ENCODE data around the gene HDAC9. TPM values are rescaled to one million over a fixed set of nuclear protein-coding genes. Genes with fewer than 3 reads are reported as not detected.

HDAC9 gene
- total RNA-seq, 1 experiment from 2014 or later: 7.7 TPM

DNA sequence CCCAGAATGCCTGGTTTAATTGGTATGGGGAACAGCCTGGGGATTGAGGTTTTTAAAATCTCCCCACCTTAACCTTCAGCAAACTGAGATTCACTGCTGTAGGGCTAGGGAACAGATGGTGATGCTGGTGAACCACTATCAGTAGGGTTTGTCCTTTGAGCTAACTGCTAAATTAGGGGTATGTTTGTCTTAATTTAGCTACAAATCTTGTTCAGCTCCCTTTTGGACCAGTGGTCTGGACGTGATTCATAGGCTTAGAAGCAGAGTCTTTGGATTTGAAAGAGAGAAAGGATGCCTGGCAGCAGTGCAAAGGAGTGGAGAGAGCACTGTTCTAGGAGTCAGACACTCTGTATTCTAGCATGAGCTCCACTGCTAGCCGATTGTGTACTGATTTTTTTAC is 2.8 kb downstream of the HDAC9 start:
- H3K27ac ChIP-seq (ENCODE audit: insufficient read length, low read depth, low read length): no peak overlapping the region
- no peak overlapping the region for H2BK15ac ChIP-seq (ENCODE audit: low read depth, low read length)
- TF ChIP-seq, protein P1, sequence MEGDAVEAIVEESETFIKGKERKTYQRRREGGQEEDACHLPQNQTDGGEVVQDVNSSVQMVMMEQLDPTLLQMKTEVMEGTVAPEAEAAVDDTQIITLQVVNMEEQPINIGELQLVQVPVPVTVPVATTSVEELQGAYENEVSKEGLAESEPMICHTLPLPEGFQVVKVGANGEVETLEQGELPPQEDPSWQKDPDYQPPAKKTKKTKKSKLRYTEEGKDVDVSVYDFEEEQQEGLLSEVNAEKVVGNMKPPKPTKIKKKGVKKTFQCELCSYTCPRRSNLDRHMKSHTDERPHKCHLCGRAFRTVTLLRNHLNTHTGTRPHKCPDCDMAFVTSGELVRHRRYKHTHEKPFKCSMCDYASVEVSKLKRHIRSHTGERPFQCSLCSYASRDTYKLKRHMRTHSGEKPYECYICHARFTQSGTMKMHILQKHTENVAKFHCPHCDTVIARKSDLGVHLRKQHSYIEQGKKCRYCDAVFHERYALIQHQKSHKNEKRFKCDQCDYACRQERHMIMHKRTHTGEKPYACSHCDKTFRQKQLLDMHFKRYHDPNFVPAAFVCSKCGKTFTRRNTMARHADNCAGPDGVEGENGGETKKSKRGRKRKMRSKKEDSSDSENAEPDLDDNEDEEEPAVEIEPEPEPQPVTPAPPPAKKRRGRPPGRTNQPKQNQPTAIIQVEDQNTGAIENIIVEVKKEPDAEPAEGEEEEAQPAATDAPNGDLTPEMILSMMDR (conservative IDR thresholded peaks at IDR 0.05): no peak
- H2BK20ac ChIP-seq (ENCODE audit: low read depth, low read length, poor library complexity, severe bottlenecking): no peak overlapping the region
- no peaks in the 10 kb centered on the region; a peak in 1 of 7 replicates for H3K36me3 Mint-ChIP-seq (ENCODE audit: insufficient read depth in 1 of 3, low read depth in 3 of 3)
- no peaks in the 10 kb centered on the region for H3K27me3 Mint-ChIP-seq (ENCODE audit: low read depth)
- no peak for DNase-seq
- H3K79me2 ChIP-seq (ENCODE audit: insufficient read depth, low read length): no peaks in the 10 kb centered on the region
- H3T11ph ChIP-seq (ENCODE audit: low read length): no peak overlapping the region
- H3K23me2 ChIP-seq (ENCODE audit: insufficient read length, low read depth, low read length, poor library complexity, severe bottlenecking): peaks cover 8% of the 10 kb centered on the region
- no peak overlapping the region for H4K8ac ChIP-seq (replicated peaks; ENCODE audit: insufficient read length, low read depth, low read length)
- H2AFZ ChIP-seq (ENCODE audit: low read length): no peak overlapping the region
- no peak overlapping the region for H3K9ac ChIP-seq (ENCODE audit: extremely low read depth, insufficient read length, low read length)
- no peak overlapping the region for H2AK5ac ChIP-seq (ENCODE audit: insufficient read length, low read length)
- H3K4ac ChIP-seq (ENCODE audit: low read depth, low read length): no peak overlapping the region
- H3K18ac ChIP-seq (ENCODE audit: insufficient read length, low read depth, low read length): no peak overlapping the region
- no peak overlapping the region for H2BK120ac ChIP-seq (ENCODE audit: low read depth, low read length, poor library complexity, severe bottlenecking)
- H3K27ac Mint-ChIP-seq: no peak overlapping the region; a peak in 1 of 7 replicates
- WGBS (ENCODE audit: extremely low coverage, insufficient read length, low lambda C conversion rate): no CpG with 5 or more reads among the region's 2 CpGs
- no peak overlapping the region for H3K14ac ChIP-seq (ENCODE audit: insufficient read depth, low read length)
- no peaks in the 10 kb centered on the region for H4K20me1 ChIP-seq (ENCODE audit: control insufficient read depth, insufficient read depth, insufficient read length)
- no peaks in the 10 kb centered on the region for H3K27me3 ChIP-seq (ENCODE audit: insufficient read depth, low read length)
- H3K23ac ChIP-seq (ENCODE audit: insufficient read length, low read depth, low read length): no peak overlapping the region
- H2BK5ac ChIP-seq (ENCODE audit: insufficient read length, low read length): no peak overlapping the region
- H3K9me3 Mint-ChIP-seq: no peaks in the 10 kb centered on the region
- H3K4me3 Mint-ChIP-seq: no peak overlapping the region
- no peaks in the 10 kb centered on the region for H3K79me1 ChIP-seq (ENCODE audit: insufficient read depth, low read depth, low read length, poor library complexity, severe bottlenecking)
- H3K4me2 ChIP-seq (ENCODE audit: insufficient read depth, insufficient read length, low read length): no peak overlapping the region
- peaks cover 48 to 55% of the 10 kb centered on the region in 2 experiments for H3K4me1 Mint-ChIP-seq
- no peaks in the 10 kb centered on the region for H3K9me3 ChIP-seq (ENCODE audit: control insufficient read depth, low read depth, low read length)
- no peak overlapping the region for H4K91ac ChIP-seq (ENCODE audit: insufficient read length, low read depth, low read length)
- H4K5ac ChIP-seq (ENCODE audit: insufficient read length, low read depth, low read length): no peak overlapping the region
- no peak overlapping the region for H3K56ac ChIP-seq (ENCODE audit: insufficient read length, low read depth, low read length)
- H3K4me1 ChIP-seq (ENCODE audit: insufficient read depth, low read length): no peaks in the 10 kb centered on the region
- no peak overlapping the region for H2BK12ac ChIP-seq (ENCODE audit: insufficient read length, low read depth, low read length)

Data from H9 (cell line).